Suppressor macrophage treated with lipopolysaccharide for 4 hours (primary cell): ENCODE results near the gene FYCO1.

Source experiments
- DNase-seq: peaks from one replicate; pipeline ENCODE4 v3.0.0-alpha.2; 2020

Gene FYCO1

GRCh38 chr3:45881078-45882022, 114.3 kb downstream of the FYCO1 start:
- no peak for DNase-seq

GRCh38 chr3:45880725-45881077, 114.9 kb downstream of the FYCO1 start:
- DNase-seq: no peak

- DNase-seq: no peak
These were observed 117.5 kb downstream of the FYCO1 start for GRCh38 chr3:45878124-45878523.

- no peak for DNase-seq
These were observed 120.8 kb downstream of the FYCO1 start for GRCh38 chr3:45874677-45875346.

- DNase-seq: no peak
These were observed 122.0 kb downstream of the FYCO1 start for GRCh38 chr3:45873638-45874037.

- no peak for DNase-seq
These were observed 122.6 kb downstream of the FYCO1 start for GRCh38 chr3:45873036-45873435.

- no peak for DNase-seq
These were observed 123.1 kb downstream of the FYCO1 start for GRCh38 chr3:45872569-45872968.

- DNase-seq: no peak
These were observed 123.8 kb downstream of the FYCO1 start for GRCh38 chr3:45871780-45872179.

- no peak for DNase-seq
These were observed 125.5 kb downstream of the FYCO1 start for GRCh38 chr3:45870099-45870498.

GRCh38 chr3:45869638-45870037, 126.0 kb downstream of the FYCO1 start:
- no peak for DNase-seq

- DNase-seq: no peak
These were observed 127.0 kb downstream of the FYCO1 start for GRCh38 chr3:45868650-45869049.

- no peak for DNase-seq
These were observed 127.4 kb downstream of the FYCO1 start for GRCh38 chr3:45868213-45868612.
